CD14-positive monocyte (primary cell): ENCODE data around the gene TMEM19. TPM values are rescaled to one million over a fixed set of nuclear protein-coding genes. Genes with fewer than 3 reads are reported as not detected.
A peak's percentile ranks its signal among the peaks of the same experiment; 100 is the strongest.

Experiments
- DNase-seq, 3 donors: peaks; one replicate each; pipeline ENCODE4 v3.0.0-alpha.2; 2011 to 2022
- H2AFZ ChIP-seq: 2 replicates; pipeline ENCODE4 v1.6.0; 2012; ENCODE audit warnings: mild to moderate bottlenecking, low read depth, low read length, inconsistent platforms; ENCODE audit not compliant: insufficient read depth, poor library complexity, severe bottlenecking
- H3K27ac ChIP-seq, 2 donors: 1 replicate in 1 of 2; 2 replicates in 1 of 2; pipeline ENCODE4 v1.5.1; 2012 to 2013; ENCODE audit warnings: low read length in 2 of 2, control low read depth in 1 of 2, inconsistent platforms in 1 of 2, low read depth in 1 of 2, mild to moderate bottlenecking in 1 of 2
- H3K27me3 ChIP-seq, 2 donors: one replicate each; pipeline versions ENCODE4 v1.6.0 to v1.6.1; 2011 to 2013; ENCODE audit warnings: low read length in 2 of 2; ENCODE audit not compliant: control insufficient read depth in 2 of 2, insufficient read depth in 2 of 2
- H3K36me3 ChIP-seq, 2 donors: replicated peaks in 1 of 2; 1 replicate in 1 of 2; 2 replicates in 1 of 2; pipeline versions ENCODE4 v1.5.1 to v1.6.1; 2012 to 2013; ENCODE audit warnings: low read length in 2 of 2, control low read depth in 1 of 2, inconsistent platforms in 1 of 2, mild to moderate bottlenecking in 1 of 2; ENCODE audit not compliant: insufficient read depth in 2 of 2, control insufficient read depth in 1 of 2
- H3K4me1 ChIP-seq, 2 donors: 1 replicate in 1 of 2; 2 replicates in 1 of 2; pipeline versions ENCODE4 v1.5.1 to v1.6.1; 2012 to 2013; ENCODE audit warnings: low read length in 2 of 2, control low read depth in 1 of 2, inconsistent platforms in 1 of 2, mild to moderate bottlenecking in 1 of 2, moderate library complexity in 1 of 2; ENCODE audit not compliant: insufficient read depth in 2 of 2, control insufficient read depth in 1 of 2
- H3K4me2 ChIP-seq: replicated peaks from 2 replicates; pipeline ENCODE3; 2012; ENCODE audit warnings: low read length, moderate library complexity, mild to moderate bottlenecking; ENCODE audit not compliant: poor library complexity, severe bottlenecking; ENCODE audit errors: extremely low read depth
- H3K4me3 ChIP-seq, 3 experiments: fragments of 200-600 bp in 1 of 3; sonication (generic) in 1 of 3; replicated peaks in 1 of 3; 1 replicate in 2 of 3; 2 replicates in 1 of 3; pipeline ENCODE4 v1.5.1; 2011 to 2013; ENCODE audit warnings: low read length in 3 of 3, mild to moderate bottlenecking in 3 of 3, control low read depth in 2 of 3, low read depth in 2 of 3, inconsistent platforms in 1 of 3, moderate library complexity in 1 of 3
- H3K79me2 ChIP-seq: 2 replicates; pipeline ENCODE4 v1.6.0; 2012; ENCODE audit warnings: mild to moderate bottlenecking, control low read depth, inconsistent platforms, low read length, moderate library complexity; ENCODE audit not compliant: insufficient read depth
- H3K9ac ChIP-seq: 2 replicates; pipeline ENCODE4 v1.6.0; 2017; ENCODE audit warnings: low read length, mild to moderate bottlenecking; ENCODE audit not compliant: insufficient read depth, poor library complexity, severe bottlenecking
- H3K9me3 ChIP-seq, 2 donors: replicated peaks in 1 of 2; 1 replicate in 1 of 2; 2 replicates in 1 of 2; pipeline versions ENCODE4 v1.5.1 to v1.6.1; 2012 to 2013; ENCODE audit warnings: low read length in 2 of 2, control low read depth in 1 of 2; ENCODE audit not compliant: control insufficient read depth in 1 of 2, insufficient read depth in 1 of 2
- H4K20me1 ChIP-seq: 2 replicates; pipeline ENCODE4 v1.6.0; 2012; ENCODE audit warnings: mild to moderate bottlenecking, low read length, control low read depth, moderate library complexity; ENCODE audit not compliant: insufficient read depth
- H3K27ac Mint-ChIP-seq, 7 donors: one replicate each; pipeline ENCODE4 v1.8.0; 2020; ENCODE audit warnings: mild to moderate bottlenecking in 7 of 7, mixed read lengths in 7 of 7, moderate library complexity in 6 of 7, inconsistent platforms in 2 of 7
- H3K27me3 Mint-ChIP-seq, 3 donors: one replicate each; pipeline ENCODE4 v1.8.0; 2021 to 2022; ENCODE audit warnings: low read depth in 3 of 3, mild to moderate bottlenecking in 3 of 3, mixed read lengths in 3 of 3, moderate library complexity in 3 of 3, inconsistent platforms in 1 of 3
- H3K36me3 Mint-ChIP-seq, 2 donors: one replicate each; pipeline ENCODE4 v1.8.0; 2020; ENCODE audit warnings: mixed read lengths in 2 of 2, inconsistent platforms in 1 of 2, mild to moderate bottlenecking in 1 of 2
- H3K4me1 Mint-ChIP-seq: one replicate; pipeline ENCODE4 v1.8.0; 2020; ENCODE audit warnings: mild to moderate bottlenecking, mixed read lengths
- H3K4me3 Mint-ChIP-seq, 2 donors: one replicate each; pipeline ENCODE4 v1.8.0; 2020; ENCODE audit warnings: mild to moderate bottlenecking in 2 of 2, mixed read lengths in 2 of 2, moderate library complexity in 1 of 2
- H3K9me3 Mint-ChIP-seq, 7 donors: one replicate each; pipeline ENCODE4 v1.8.0; 2020 to 2022; ENCODE audit warnings: mixed read lengths in 7 of 7, mild to moderate bottlenecking in 6 of 7, moderate library complexity in 6 of 7, inconsistent platforms in 2 of 7
- WGBS: methylation state at CpG from one replicate; pipeline ENCODE4 v1.1.5; 2013; ENCODE audit warnings: missing lambda C conversion rate; ENCODE audit not compliant: insufficient coverage; 5-methylcytosine and 5-hydroxymethylcytosine counted together
- intact Hi-C, 2 donors: fragments of 100-400 bp; cut with micrococcal nuclease; formaldehyde crosslinking; loops; one replicate each; pipeline versions ENCODE4 v1.15.0 to v1.15.1; 2023
- polyA plus RNA-seq, 3 donors: library from polyadenylated mRNA; depleted of rRNA in 1 of 3; unstranded in 2 of 3; stranded (reverse) in 1 of 3; fragments of 300-500 nt in 2 of 3; fragments of >200 nt in 1 of 3; fragmentation: Illumina TruSeq in 2 of 3; gene quantifications; 1 replicate in 2 of 3; 2 replicates in 1 of 3; pipeline ENCODE4 v1.2.3, GENCODE V29; 2012 to 2021
- TF ChIP-seq, protein P1 (sequence below): fragments of 200-600 bp; IDR thresholded peaks from one replicate; pipeline ENCODE4 v1.8.0; 2022; ENCODE audit warnings: antibody characterized with exemption, mild to moderate bottlenecking

The TMEM19 gene
- polyA plus RNA-seq, 3 donors, result 9.1 to 39.7 (median 25.4) TPM

GRCh38 chr12:71731439-71732356 is 45.8 kb downstream of the TMEM19 start:
- peaks cover 0 to 4% (median 0%) of the 10 kb centered on the region in 7 donors for H3K9me3 Mint-ChIP-seq
- Histone ChIP-seq H3K27ac (no peak overlapping the region), H3K9me3 (no peaks in the 10 kb centered on the region), H2AFZ (no peak overlapping the region), H3K4me2 (no peak overlapping the region), H3K4me3 (no peak overlapping the region), H3K9ac (no peak overlapping the region), H3K4me1 (no peaks in the 10 kb centered on the region), H3K79me2 (no peaks in the 10 kb centered on the region), H4K20me1 (no peaks in the 10 kb centered on the region), H3K36me3 (no peaks in the 10 kb centered on the region), H3K27me3 (no peaks in the 10 kb centered on the region)
- peak overlapping the region in 1 of 7 donors; percentile 50 for H3K27ac Mint-ChIP-seq
- TF ChIP-seq, protein P1, sequence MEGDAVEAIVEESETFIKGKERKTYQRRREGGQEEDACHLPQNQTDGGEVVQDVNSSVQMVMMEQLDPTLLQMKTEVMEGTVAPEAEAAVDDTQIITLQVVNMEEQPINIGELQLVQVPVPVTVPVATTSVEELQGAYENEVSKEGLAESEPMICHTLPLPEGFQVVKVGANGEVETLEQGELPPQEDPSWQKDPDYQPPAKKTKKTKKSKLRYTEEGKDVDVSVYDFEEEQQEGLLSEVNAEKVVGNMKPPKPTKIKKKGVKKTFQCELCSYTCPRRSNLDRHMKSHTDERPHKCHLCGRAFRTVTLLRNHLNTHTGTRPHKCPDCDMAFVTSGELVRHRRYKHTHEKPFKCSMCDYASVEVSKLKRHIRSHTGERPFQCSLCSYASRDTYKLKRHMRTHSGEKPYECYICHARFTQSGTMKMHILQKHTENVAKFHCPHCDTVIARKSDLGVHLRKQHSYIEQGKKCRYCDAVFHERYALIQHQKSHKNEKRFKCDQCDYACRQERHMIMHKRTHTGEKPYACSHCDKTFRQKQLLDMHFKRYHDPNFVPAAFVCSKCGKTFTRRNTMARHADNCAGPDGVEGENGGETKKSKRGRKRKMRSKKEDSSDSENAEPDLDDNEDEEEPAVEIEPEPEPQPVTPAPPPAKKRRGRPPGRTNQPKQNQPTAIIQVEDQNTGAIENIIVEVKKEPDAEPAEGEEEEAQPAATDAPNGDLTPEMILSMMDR, result no peak
- 95% methylated on average over 16 of the region's 21 CpGs for WGBS
- no peak overlapping the region for H3K4me3 Mint-ChIP-seq
- H3K36me3 Mint-ChIP-seq, result no peaks in the 10 kb centered on the region
- H3K4me1 Mint-ChIP-seq, result no peaks in the 10 kb centered on the region
- DNase-seq, result no peak
- no peaks in the 10 kb centered on the region for H3K27me3 Mint-ChIP-seq
- intact Hi-C loops, result no loop called here

DNA sequence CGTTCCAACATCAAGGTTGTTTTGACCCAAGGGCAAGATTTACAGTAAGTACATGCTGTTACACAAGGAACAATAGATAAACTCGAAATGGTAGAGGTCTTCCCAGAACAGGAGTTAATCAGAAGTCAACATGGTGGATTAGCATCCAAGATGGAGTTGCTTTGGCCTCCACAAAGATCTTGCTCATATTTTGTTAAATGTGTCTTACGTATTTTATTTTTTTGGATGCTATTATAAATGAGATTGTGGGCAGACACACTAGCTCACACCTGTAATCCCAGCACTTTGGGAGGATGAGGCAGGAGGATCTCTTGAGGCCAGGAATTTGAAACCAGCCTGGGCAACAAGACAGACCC is 46.5 kb downstream of the TMEM19 start:
- TF ChIP-seq, protein P1, result no peak
- no peak overlapping the region for H3K4me2 ChIP-seq
- no peak overlapping the region for H3K4me3 ChIP-seq
- H3K9me3 ChIP-seq, result no peaks in the 10 kb centered on the region
- no peaks in the 10 kb centered on the region for H4K20me1 ChIP-seq
- WGBS, result 100% methylated on average over 2 of the region's 3 CpGs
- H3K9ac ChIP-seq, result no peak overlapping the region
- H3K79me2 ChIP-seq, result no peaks in the 10 kb centered on the region
- Mint-ChIP-seq H3K27ac (no peak overlapping the region), H3K36me3 (no peaks in the 10 kb centered on the region), H3K27me3 (no peaks in the 10 kb centered on the region), H3K9me3 (peaks cover 0 to 4% (median 0%) of the 10 kb centered on the region in 7 donors), H3K4me3 (no peak overlapping the region), H3K4me1 (no peaks in the 10 kb centered on the region)
- intact Hi-C loops, result no loop called here
- no peaks in the 10 kb centered on the region for H3K27me3 ChIP-seq
- H3K4me1 ChIP-seq, result no peaks in the 10 kb centered on the region
- no peaks in the 10 kb centered on the region for H3K36me3 ChIP-seq
- no peak for DNase-seq
- no peak overlapping the region for H2AFZ ChIP-seq
- no peak overlapping the region for H3K27ac ChIP-seq
